ENCODE measurements around the gene PLEKHG5.

Gene PLEKHG5

GRCh38 chr1:6509220-6509918 lies 17.9 kb upstream of the PLEKHG5 start:
- DNase-seq (ENCODE audit: low read depth in 2 of 2) = no peak

- no peak for DNase-seq (ENCODE audit: low read depth in 2 of 2)
Measured at GRCh38 chr1:6508816-6509189, 17.3 kb upstream of the PLEKHG5 start.

GRCh38 chr1:6508154-6508815 lies 16.8 kb upstream of the PLEKHG5 start:
- DNase-seq (ENCODE audit: low read depth in 2 of 2) = no peak

DNA sequence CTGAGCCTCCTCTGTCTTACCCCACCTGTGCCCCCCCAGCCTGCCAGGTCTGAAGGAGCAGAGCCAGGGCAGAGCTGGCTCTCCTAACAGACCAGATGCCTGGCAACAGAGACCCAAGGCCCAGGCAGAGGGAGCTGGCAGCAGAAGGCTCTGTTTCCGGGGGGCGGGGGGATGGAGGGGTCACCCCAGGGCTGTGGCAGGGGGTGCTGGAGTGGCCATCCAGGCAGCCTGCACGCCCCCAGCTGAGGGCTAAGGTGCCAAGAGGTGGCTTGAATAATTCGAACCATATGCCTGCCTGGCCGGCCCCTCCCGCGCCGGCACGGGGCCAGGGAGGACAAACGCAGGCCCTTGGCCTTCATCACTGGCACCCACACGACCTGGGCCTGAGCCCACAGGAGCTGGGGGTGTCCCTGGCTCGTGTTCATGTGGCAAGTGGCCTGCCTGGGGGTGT lies 16.0 kb upstream of the PLEKHG5 start:
- no peak for DNase-seq (ENCODE audit: low read depth in 2 of 2)

DNA sequence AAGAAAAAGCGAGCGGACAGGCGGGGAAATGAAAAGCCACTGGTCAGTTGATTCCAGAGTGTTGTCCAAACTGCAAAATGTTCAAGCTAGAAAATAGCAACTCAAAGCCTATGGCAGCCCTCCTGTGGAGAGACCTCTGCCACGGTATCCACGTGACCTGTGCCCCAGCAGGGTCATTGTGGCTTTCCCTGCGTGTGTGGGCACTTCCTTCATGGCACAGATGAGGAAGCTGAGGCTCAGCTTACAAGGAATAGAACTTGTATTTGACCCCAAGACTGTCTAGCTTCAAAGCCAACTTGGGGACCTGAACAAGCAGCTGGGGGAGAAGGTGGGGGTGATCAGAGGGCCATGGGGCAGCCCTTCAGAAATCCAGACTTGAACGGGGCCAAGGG lies 15.6 kb upstream of the PLEKHG5 start:
- DNase-seq (ENCODE audit: low read depth in 2 of 2) = no peak

GRCh38 chr1:6506210-6507036 lies 15.0 kb upstream of the PLEKHG5 start:
- DNase-seq (ENCODE audit: low read depth in 2 of 2) = no peak

- no peak for DNase-seq (ENCODE audit: low read depth in 2 of 2)
Measured at GRCh38 chr1:6505367-6506209, 14.1 kb upstream of the PLEKHG5 start.

- no peak for DNase-seq (ENCODE audit: low read depth in 2 of 2)
Measured at GRCh38 chr1:6504887-6505286, 13.4 kb upstream of the PLEKHG5 start.

DNA sequence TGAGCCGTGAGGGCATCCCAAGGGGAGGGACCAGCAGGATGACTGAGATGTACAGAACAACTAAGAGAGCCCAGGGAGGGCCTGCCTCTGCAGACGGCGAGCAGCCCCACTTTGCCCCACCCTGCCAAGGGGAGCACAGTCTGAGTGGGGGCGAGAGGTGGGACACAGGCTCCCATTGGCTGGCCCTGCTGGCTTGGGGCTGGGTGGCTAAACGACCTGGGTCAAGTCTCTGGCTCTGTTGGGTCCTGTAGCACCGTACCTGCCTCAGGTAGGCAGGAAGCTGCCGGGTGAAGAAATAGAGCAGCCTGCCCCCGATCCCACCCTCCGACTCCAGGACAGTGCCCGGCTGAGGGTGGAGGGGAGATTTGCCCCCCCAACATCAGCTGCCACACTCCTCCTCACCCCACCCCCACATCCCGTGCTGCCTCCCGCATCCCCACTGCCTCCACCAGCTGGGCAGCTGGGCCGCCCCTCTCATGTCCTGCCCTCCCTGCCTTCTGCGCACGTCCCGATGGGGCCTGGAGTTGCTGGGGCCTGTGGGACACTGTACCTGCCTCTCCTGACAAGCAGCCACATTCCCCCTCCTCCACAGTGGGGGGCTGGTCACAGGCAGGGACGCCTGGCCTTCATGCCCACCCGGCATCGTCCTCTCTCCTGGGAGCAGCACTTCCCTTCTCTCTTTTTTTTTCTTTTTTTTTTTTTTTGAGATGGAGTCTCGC lies 12.6 kb upstream of the PLEKHG5 start:
- DNase-seq (ENCODE audit: low read depth in 2 of 2) = no peak

DNA sequence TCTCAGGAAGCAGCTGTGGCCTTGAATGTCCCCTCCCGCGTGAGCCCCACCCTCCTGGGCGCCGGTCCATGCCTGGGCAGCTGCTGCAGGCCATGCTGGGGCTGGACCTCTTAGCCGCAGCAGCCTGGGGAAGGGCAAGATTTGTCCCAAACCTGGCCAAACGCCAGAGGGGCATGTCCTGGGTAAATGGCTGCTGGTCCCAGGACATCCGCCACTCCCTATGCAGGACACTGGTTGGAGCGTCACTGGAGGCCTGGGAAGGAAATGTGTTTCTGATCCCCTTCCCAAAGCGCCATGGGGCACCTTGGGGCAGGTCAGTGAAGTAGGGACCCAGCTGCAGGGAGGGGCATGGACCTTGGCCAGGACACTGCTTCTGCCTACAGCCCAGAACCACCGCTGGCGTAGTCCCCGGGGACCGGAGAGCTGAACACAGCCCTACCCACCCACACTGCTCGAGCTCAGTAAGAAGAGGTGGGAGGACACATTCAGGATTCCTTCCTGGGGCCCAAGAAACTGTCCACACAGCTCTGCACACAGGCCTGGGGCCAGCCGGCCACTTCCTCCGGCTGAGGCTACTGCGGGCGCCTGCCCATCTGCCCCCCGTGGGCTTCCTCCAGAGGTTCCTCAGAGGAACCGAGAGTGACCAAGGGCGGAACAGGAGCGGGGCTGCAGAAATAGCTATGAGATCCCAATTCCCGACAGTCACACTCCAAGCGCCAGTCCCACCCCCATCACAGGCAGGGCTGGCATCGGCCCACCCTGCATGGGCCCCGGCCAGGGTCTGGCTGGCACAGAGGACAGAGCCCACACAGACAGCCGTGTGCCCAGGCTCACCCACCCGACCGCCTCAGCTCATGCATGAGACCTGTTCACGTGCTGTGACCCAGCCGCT lies 10.8 kb upstream of the PLEKHG5 start:
- DNase-seq (ENCODE audit: low read depth in 2 of 2) = no peak

- DNase-seq (ENCODE audit: low read depth in 2 of 2) = no peak
Measured at GRCh38 chr1:6501279-6501813, 9.9 kb upstream of the PLEKHG5 start.

GRCh38 chr1:6500544-6501278 lies 9.2 kb upstream of the PLEKHG5 start:
- no peak for DNase-seq (ENCODE audit: low read depth in 2 of 2)

GRCh38 chr1:6499296-6499695 lies 7.8 kb upstream of the PLEKHG5 start:
- DNase-seq (ENCODE audit: low read depth in 2 of 2) = no peak

DNA sequence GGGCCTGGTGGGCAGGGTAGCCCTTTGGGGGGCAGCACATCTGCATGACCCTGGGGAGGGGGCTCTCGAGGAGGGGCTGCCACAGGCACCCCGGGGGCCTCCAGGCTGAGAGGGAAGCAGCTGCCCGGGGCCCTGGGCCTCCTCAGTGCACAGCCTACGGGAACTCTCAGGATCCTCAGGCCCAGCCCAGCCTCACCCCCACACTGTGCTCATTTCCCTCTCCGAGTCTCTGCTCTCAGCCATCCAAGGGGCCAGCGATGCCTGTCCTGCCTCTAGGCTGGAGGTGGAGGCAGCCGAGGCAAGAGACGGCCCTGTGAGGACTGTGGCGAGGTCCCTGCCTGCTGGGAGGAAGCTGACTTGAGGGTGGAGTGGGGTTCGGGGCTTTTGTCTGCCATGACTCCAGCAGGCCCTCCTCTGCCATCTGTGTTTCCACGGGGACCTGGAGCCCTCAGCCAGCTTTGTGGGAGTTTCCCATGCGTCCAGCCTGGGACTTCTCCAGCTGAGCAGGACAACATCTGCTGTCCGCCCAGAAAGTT lies 7.2 kb upstream of the PLEKHG5 start:
- DNase-seq (ENCODE audit: low read depth in 2 of 2) = no peak

GRCh38 chr1:6497867-6498575 lies 6.6 kb upstream of the PLEKHG5 start:
- DNase-seq (ENCODE audit: low read depth in 2 of 2) = no peak

DNA sequence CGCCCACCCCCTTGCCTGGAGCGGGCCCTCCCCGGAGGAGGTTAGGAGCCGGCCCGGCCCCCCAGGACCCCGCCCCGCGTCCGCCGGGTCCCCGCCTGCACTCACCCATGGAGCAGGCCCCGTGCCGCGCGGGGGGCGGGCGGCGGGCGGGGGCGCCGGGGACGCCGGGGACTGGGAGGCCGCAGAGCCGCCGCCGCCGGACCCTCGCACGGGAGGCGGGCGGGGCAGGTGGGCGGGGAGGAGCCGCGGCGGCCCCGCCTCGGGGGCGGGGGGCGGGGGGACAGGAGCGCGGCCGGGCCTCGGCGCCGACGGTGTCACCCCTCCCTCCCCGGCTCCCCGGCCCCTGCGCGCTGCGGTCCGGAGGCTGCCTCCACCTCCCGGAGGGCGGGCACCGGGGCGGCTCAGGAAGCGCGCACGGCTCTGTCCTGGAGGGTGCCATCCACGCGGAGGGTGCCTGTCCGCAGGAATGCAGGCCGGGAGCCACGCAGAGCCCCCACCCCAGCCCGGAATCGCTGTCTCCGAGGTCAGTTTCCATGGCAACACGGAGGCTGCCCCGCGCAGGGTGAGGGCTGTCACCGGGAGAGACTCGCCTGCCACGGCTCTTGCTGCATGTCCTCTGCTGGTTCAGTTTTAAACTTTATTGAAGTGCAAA lies 5.9 kb upstream of the PLEKHG5 start:
- peak; percentile 20 to 25 for DNase-seq (ENCODE audit: low read depth in 2 of 2)

GRCh38 chr1:6496890-6497214 lies 5.4 kb upstream of the PLEKHG5 start:
- DNase-seq (ENCODE audit: low read depth in 2 of 2) = no peak

DNA sequence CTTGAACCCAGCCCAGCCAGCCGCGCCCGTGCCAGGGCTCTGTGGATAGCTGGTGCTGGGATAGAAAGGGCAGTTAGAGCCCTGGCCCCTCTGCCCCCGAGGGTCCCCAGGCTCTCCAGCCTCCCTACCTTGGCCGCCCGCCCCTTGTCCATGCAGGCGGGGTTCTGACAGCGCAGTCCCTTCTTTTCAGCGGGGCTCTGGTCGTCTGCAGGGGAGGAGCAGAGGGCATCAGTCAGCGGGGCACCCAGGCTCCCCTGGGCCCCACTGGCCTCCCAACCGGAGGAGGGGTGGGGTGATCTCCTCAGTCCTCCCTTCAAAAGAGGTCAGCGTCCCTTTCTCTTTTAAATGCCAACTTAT lies 4.9 kb upstream of the PLEKHG5 start:
- no peak for DNase-seq (ENCODE audit: low read depth in 2 of 2)

Measured in stimulated activated CD8-positive, alpha-beta memory T cell treated with anti-CD3 and anti-CD28 coated beads, Interleukin-15, amount 100 ng/mL, for 48 hours (primary cell).